ENCODE measurements around the gene TNFAIP8L1.

The TNFAIP8L1 gene

GRCh38 chr19:4609878-4610511 lies 29.3 kb upstream of the TNFAIP8L1 start:
- no peak for DNase-seq (ENCODE audit: low read depth in 2 of 2)

DNA sequence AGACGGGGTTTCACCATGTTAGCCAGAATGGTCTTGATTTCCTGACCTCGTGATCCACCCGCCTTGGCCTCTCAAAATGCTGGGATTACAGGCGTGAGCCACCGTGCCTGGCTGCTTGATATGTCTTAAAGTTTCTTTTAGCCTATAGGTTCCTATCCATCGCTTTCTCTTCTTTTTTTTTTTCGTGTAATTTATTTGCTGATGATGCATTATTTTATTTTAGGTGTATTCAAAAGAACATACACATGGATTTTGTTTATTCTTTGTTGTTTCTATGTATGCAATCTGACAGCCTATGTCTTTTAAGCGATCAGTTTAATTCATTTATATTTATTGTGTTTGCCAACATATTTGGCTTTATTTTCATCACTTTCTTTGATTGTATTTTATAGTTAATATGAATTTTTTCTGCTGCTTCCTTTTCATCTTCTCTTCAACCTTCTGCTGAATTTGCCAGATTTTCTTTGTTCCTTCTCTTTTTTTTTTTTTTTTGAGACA lies 26.0 kb upstream of the TNFAIP8L1 start:
- DNase-seq (ENCODE audit: low read depth in 2 of 2), result no peak

- DNase-seq (ENCODE audit: low read depth in 2 of 2), result no peak
Observed at GRCh38 chr19:4618019-4618418, 21.3 kb upstream of the TNFAIP8L1 start.

DNA sequence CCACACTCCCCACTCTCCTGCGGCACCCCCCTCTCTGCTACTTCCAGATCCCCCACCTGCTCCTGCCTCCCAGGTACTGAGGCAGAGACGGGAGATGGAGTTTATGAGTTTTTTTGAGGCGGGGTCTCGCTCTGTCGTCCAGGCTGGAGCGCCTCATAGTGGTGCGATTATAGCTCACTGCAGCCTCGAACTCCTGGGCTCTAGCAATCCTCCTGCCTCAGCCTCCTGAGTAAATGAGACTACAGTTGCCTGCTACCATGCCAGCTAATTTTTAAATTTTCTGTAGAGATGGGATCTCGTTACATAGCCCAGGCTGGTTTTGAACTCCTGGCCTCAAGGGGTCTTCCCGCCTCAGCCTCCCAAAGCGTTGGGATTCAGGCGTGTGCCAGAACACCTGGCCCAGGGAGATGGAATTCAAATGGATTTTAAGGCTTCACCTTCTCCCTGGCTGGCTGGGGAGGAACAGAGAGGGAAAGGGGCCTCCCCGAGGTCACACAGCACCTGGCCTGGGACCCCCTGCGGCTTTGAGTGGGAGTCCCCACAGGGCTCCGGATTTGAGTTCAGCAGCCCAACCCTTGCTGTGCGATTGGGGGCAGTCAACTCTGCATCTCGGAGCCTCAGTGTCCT lies 19.5 kb upstream of the TNFAIP8L1 start:
- DNase-seq (ENCODE audit: low read depth in 2 of 2), result no peak

DNA sequence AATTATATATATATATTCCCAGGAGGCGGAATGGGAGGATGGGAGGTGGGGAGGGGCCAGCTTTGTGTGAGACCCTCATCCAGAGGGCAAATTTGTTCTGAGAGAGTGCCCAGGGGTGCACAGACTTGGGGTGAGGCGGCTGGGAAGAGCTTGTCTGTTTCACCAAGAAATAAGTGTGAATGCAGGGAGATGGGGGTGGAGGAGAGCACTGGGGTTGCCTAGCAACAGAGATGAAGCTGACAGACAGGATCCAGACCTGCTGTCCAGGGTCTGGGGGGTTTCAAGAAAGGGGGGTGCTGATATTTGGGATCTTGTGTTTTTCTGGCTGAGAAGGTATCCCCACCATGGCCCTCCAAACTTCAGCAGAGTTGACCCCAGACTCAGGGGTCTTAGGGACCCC lies 18.6 kb upstream of the TNFAIP8L1 start:
- DNase-seq (ENCODE audit: low read depth in 2 of 2), result no peak

GRCh38 chr19:4622695-4623421 lies 16.5 kb upstream of the TNFAIP8L1 start:
- DNase-seq (ENCODE audit: low read depth in 2 of 2), result no peak

- DNase-seq (ENCODE audit: low read depth in 2 of 2), result no peak
Observed at GRCh38 chr19:4624301-4624700, 15.0 kb upstream of the TNFAIP8L1 start.

DNA sequence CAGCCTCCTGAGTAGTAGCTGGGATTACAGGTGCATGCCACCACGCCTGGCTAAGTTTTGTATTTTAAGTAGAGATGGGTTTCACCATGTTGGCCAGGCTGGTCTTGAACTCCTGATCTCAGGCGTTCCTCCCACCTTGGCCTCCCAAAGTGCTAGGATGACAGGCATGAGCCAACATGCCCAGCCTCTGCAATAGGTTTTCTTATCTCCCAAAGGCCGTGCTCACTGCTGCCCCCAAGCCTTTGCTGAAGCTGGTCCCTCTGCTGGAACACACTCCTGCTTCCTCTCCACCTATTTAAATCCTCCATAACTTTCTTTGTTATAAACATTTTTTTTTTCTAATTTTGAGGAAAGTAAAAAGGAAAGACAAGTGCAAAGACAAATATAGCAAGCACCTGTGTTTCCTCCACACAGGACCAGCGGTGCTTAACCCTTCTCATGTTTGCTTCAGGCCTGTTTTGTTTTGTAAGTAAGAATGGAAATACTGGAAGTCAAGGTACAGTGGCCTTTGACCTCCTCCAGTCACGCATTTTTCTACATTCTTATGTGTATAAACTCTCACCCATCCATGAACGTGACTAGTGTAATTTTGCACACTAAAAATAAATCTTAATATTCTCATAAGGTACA lies 14.5 kb upstream of the TNFAIP8L1 start:
- DNase-seq (ENCODE audit: low read depth in 2 of 2), result no peak

DNA sequence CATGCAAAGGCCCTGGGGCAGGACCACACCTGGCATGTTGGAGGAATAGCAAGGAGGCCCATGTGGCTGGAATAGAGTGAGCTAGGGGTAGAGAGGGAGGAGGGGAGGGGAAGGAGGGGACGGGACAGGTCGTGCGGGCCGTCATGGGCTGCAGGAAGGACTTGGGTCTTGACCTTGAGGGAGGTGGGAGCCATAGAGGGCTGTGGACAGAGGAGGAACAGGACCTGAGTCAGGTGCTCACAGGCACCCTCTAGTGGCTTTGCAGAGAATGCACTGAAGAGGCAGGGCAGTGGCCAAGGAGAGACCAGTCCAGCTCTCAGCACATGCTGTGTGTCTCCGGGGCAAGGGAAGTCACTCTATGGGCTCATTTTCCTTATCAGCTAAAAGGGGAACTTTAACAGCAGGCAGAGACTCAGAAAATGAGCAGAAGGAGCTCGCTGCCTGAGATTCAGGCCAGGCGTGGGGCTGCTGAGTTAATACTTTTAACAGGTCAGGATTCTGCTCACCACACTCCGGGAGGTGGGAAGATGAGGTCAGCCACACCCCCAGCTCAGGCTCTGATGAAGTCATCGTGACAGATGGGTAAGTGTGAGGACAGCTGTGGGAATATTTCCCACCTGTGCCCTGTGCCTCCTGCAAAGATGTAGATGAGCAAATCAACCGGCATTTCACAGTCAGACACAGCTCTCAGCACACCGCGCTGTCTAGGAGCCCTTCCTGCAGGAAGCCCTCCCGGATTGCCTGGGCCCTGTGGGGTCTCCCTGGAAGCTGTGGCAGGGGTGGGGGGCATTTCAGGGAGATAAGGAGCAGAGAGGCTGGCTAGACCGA lies 6.0 kb upstream of the TNFAIP8L1 start:
- peak in 1 of 2 donors; percentile 9 for DNase-seq (ENCODE audit: low read depth in 2 of 2)

DNA sequence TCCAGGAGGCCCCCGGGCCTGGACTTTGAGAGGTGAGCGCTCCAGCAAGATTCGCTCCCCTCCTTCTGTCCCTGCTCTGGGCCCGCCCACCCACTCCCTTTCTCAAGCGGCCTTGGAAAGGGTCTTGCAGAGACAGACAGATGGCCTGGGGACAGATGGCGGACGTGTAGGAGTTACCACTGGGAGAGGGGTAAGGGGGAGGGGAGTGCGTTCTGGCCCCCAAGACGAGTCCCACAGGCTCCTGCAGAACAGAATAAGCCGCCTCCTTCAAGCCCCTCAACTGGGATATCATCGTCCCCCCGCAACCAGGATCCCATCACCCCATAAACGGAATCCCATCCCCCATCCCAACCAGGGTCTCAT lies 3.6 kb upstream of the TNFAIP8L1 start:
- DNase-seq (ENCODE audit: low read depth in 2 of 2), result no peak

DNA sequence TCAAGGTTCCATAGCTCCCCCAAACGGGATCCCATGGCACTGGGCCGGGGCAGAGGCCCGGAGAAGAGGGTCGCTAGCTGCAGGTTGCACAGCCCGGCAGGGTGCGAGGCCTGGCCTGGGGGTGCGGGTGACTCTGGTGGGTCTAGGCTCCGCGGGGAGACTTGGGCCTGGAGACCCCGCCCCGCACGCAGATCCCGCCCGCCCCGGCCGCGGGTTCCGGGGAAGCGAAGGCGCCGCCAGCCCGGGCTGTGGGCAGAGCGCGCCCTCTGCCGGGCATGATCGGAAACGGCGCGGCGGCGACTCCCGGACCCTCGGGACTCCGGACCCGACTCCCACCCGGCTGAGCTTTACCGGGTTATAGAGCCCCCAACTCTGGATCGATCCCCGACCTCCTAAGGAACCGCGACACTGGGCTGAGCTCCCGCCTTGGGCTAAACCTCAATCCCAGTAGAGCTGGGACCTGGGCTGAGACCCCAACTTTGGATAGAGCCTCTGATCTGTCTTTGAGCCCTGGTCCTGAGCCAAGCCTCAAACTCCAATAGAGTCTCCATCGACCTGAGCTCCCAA lies 3.1 kb upstream of the TNFAIP8L1 start:
- DNase-seq (ENCODE audit: low read depth in 2 of 2), result peak; percentile 32 to 59

- no peak for DNase-seq (ENCODE audit: low read depth in 2 of 2)
Observed at GRCh38 chr19:4636761-4637160, 2.6 kb upstream of the TNFAIP8L1 start.

GRCh38 chr19:4638317-4638716 lies 999 bp upstream of the TNFAIP8L1 start:
- DNase-seq (ENCODE audit: low read depth in 2 of 2), result no peak

DNA sequence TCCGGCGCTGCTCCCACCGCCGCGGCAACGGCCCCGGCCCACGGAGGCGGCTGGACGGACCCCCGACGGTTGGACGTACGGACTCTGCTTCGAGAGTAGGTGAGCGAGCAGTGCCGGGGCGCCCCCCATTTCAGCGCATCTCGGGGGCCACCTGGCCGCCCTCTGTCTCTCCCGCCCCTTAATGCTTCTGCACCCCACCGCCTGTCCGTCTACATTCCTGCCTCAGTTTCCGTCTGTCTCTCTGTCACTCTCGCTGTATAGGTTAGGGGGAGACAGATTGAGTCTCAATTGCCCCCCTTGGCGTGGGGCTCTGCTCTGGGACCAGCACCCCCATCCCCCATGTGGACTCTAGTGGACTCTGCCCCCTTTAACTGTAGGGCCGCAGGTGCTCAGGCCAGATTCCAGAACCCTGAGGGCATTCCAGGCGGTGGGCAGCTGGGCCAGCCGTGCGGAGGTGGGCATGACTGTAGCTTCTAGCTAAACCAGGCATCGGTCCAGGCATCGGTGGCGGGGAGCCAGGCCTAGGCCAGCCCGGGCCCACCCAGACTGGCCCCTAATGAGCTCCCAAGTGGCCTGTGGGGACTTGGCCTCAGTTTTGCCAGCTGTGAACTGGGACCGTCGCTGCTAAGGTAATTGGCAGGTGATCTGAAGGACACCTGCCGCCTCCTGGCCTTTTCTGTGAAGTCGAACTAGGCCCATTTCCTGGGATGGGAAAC lies 373 bp downstream of the TNFAIP8L1 start:
- DNase-seq (ENCODE audit: low read depth in 2 of 2), result no peak

- DNase-seq (ENCODE audit: low read depth in 2 of 2), result no peak
Observed at GRCh38 chr19:4640247-4641000, 1.1 kb downstream of the TNFAIP8L1 start.

DNA sequence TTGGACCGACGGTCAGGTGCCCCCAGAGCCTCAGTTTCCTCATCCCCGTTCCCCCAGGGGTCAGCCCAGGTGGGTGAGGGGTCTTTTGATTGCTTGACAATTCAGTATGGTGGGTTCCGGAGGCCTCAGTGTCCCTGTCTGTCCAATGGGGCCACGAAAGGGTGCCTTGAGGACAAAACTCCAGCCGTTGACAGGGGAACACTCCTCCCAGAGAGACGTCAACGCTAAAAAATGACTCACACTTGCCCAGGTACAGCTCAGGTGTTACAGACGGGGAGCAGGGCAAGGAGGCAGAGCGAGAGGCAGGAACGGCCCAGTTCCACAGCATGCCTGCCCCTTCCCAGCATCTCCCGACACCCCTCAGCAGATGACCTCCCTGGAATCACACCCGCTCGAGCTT lies 1.8 kb downstream of the TNFAIP8L1 start:
- no peak for DNase-seq (ENCODE audit: low read depth in 2 of 2)

DNA sequence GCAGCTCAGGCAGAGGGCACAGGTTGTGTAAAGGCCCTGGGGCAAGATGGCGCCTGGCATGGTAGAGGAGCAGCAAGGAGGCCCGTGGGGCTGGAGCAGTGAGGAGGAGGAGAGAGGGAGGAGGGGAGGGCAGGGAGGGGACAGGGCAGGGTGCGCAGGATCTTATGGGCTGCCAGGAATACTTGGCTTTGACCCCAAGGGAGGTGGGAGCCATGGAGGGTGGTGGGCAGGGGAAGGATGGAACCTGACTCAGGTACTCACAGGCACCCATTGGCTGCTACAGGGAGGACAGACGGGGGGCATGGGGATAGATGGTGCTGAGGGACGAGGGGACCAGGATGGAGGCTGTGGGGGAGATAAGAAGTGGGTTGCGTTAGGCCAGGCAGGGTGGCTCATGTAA lies 3.3 kb downstream of the TNFAIP8L1 start:
- DNase-seq (ENCODE audit: low read depth in 2 of 2), result no peak

GRCh38 chr19:4645718-4646117 lies 6.4 kb downstream of the TNFAIP8L1 start:
- no peak for DNase-seq (ENCODE audit: low read depth in 2 of 2)

DNA sequence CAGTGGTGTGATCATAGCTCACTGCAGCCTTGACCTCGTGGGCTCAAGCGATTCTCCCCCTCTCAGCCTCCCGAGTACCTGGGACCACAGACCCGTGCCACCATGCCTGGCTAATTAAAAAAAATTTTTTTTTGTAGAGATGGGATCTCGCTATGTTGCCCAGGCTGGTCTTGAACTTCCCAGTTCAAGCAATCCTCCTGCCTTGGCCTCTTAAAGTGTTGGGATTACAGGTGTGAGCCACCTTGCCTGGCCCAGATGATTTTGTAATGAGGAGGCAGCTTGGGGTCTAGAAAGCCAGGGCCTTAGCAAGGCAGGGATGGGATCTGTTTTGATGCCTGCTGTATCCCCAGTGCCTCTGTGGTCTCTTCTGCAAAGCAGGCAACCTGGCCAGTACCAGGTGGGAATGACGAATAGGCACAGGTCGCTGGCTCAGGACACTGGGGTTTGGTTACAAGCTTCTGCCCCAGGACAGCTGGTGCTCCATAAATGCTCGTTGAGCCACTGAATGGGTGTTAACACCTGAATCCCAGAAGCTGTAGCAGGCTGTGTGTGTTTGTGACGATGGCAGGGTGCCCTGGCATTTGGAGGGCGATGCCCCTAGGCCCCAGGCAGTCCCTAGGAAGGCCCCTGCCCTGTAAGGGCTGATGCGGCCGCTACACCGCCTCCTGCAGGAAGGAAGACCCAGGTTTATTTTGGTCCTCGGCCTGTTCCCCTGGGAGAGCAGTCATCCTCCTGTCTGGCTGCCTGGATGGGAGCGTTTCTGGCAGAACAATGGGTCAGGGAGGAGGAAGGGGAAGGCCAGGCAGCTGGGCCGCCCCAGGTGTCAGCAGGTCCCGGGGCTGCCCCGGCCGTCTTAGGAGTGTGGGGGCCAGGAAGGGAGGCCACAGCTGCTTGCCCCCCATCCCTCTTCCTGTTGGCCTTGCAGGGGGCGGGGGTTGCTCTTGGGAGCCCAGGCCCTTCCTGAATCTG lies 8.6 kb downstream of the TNFAIP8L1 start:
- no peak for DNase-seq (ENCODE audit: low read depth in 2 of 2)

All from activated CD8-positive, alpha-beta memory T cell treated with anti-CD3 and anti-CD28 coated beads for 4 hours (primary cell).